ENCODE results near the gene ZSCAN31. TPM values are rescaled to one million over a fixed set of nuclear protein-coding genes. Genes with fewer than 3 reads are reported as not detected.

The ZSCAN31 gene
- total and polyA plus RNA-seq, 9 of the 15 experiments (the other 6 are each of a cell fraction or from before 2014, with no cell fraction given) = 3.9 to 12.1 (median 7.0) TPM

DNA sequence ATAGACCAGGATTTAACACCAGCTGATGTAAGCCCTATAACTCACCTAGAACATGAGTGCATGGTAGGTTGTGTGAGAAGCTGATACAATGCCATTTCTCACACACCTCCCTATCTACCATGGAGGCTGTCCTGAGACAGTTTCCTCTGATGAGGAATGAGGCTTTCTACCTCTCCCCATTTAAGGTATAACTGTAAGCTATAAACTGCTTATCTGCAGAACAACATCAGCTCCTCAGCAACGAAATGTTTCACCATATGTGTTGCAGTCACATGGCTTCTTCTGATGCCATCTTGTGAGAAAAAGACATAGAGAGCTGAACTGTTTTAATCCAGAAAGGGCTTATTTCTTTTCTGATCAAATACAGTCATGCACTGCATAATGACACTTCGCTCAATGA lies 34.5 kb upstream of the ZSCAN31 start (continued):
- TF ChIP-seq SMC3 (conservative IDR thresholded peaks at IDR 0.05; ENCODE audit: insufficient read depth, low read depth, low read length) (no peak), ZNF668 (CRISPR knock-in tag; IDR thresholded peaks at IDR 0.05) (no peak), CEBPB (tag; IDR thresholded peaks at IDR 0.05) (peak; percentile 49; the same call in 1 of the 2 replicates), XRCC5 (IDR thresholded peaks at IDR 0.05; ENCODE audit: low read depth, low read length) (no peak), SRF (CRISPR knock-in tag; IDR thresholded peaks at IDR 0.05) (peak in 1 of 2 experiments; percentile 46; a peak in 1 of 4 replicates), PHF21A (IDR thresholded peaks at IDR 0.05; ENCODE audit: borderline replicate concordance, low read depth) (no peak), STAT6 (CRISPR knock-in tag; IDR thresholded peaks at IDR 0.05) (no peak), ZNF121 (CRISPR knock-in tag; conservative IDR thresholded peaks at IDR 0.05) (no peak), MYNN (IDR thresholded peaks at IDR 0.05) (no peak), MYNN (CRISPR knock-in tag; IDR thresholded peaks at IDR 0.05) (no peak), CBX2 (IDR thresholded peaks at IDR 0.05; ENCODE audit: insufficient read depth, low read length, poor library complexity, severe bottlenecking) (no peak), BACH1 (tag; IDR thresholded peaks at IDR 0.05) (peak; percentile 55; the same call in 1 of the 2 replicates), NR3C1 (CRISPR knock-in tag; IDR thresholded peaks at IDR 0.05) (no peak), FOS (IDR thresholded peaks at IDR 0.05; ENCODE audit: extremely low read depth, insufficient read length) (no peak), FUS (optimal IDR thresholded peaks at IDR 0.05; ENCODE audit: low read depth, low read length) (no peak), NFYB (IDR thresholded peaks at IDR 0.05; ENCODE audit: extremely low read depth, insufficient read length) (no peak), SREBF1 (IDR thresholded peaks at IDR 0.05; ENCODE audit: borderline replicate concordance, low read depth, low read length) (no peak), THAP7 (CRISPR knock-in tag; IDR thresholded peaks at IDR 0.05) (no peak), SRSF7 (optimal IDR thresholded peaks at IDR 0.05; ENCODE audit: low read depth, low read length) (no peak), ZNF639 (CRISPR knock-in tag; conservative IDR thresholded peaks at IDR 0.05 in 1 of 2, IDR thresholded peaks at IDR 0.05 in 1 of 2) (peak in 1 of 2 experiments; percentile 40; a peak in 1 of 4 replicates), MECOM (CRISPR knock-in tag; IDR thresholded peaks at IDR 0.05) (no peak)
- TF ChIP-seq, protein P1, sequence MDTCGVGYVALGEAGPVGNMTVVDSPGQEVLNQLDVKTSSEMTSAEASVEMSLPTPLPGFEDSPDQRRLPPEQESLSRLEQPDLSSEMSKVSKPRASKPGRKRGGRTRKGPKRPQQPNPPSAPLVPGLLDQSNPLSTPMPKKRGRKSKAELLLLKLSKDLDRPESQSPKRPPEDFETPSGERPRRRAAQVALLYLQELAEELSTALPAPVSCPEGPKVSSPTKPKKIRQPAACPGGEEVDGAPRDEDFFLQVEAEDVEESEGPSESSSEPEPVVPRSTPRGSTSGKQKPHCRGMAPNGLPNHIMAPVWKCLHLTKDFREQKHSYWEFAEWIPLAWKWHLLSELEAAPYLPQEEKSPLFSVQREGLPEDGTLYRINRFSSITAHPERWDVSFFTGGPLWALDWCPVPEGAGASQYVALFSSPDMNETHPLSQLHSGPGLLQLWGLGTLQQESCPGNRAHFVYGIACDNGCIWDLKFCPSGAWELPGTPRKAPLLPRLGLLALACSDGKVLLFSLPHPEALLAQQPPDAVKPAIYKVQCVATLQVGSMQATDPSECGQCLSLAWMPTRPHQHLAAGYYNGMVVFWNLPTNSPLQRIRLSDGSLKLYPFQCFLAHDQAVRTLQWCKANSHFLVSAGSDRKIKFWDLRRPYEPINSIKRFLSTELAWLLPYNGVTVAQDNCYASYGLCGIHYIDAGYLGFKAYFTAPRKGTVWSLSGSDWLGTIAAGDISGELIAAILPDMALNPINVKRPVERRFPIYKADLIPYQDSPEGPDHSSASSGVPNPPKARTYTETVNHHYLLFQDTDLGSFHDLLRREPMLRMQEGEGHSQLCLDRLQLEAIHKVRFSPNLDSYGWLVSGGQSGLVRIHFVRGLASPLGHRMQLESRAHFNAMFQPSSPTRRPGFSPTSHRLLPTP (IDR thresholded peaks at IDR 0.05; ENCODE audit: borderline replicate concordance, extremely low read depth, insufficient read length) = no peak

Data from K562 (cell line).